Measurements from ENCODE around the gene ITIH3. TPM values are rescaled to one million over a fixed set of nuclear protein-coding genes. Genes with fewer than 3 reads are reported as not detected.

Gene ITIH3
- total RNA-seq, 1 donor from 2014 or later, result 0.16 TPM

DNA sequence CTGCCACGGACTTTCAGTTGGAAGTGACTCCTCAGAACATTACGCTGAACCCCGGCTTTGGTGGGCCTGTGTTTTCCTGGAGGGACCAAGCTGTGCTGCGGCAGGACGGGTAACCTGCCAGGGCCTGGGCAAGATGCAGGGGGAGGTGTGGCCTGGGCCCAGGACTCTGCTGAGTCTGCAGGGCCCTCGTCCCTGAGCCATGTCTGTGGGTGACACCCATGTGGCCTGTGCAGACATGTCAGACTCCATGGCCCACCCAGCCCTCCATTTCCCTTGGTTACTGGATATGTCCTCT is 4.9 kb upstream of the ITIH3 start:
- H3K4me1 Mint-ChIP-seq (ENCODE audit: low read depth, unreplicated experiment), result peaks cover 3% of the 10 kb centered on the region

GRCh38 chr3:52790337-52790736 is 4.3 kb upstream of the ITIH3 start:
- DNase-seq (ENCODE audit: low read depth) (no peak), FAIRE-seq (no peak)
- Histone ChIP-seq H2AFZ (ENCODE audit: low read depth, low read length) (no peak overlapping the region), H3K36me3 (ENCODE audit: insufficient read depth, low read length) (no peaks in the 10 kb centered on the region), H4K20me1 (ENCODE audit: insufficient read depth, low read length) (no peaks in the 10 kb centered on the region), H3K9me3 (ENCODE audit: insufficient read depth, low read depth, low read length) (no peaks in the 10 kb centered on the region), H3K27me3 (ENCODE audit: insufficient read depth, low read length) (no peaks in the 10 kb centered on the region), H3K9ac (ENCODE audit: low read length) (no peak overlapping the region), H3K4me3 (ENCODE audit: insufficient read depth, low read depth, low read length) (no peak overlapping the region), H3K27ac (ENCODE audit: low read depth, low read length) (no peak overlapping the region), H3K79me2 (ENCODE audit: insufficient read depth, low read length) (no peaks in the 10 kb centered on the region), H3K4me1 (ENCODE audit: insufficient read depth, low read length) (no peaks in the 10 kb centered on the region), H3K4me2 (ENCODE audit: low read length) (no peak overlapping the region)
- Mint-ChIP-seq H3K36me3 (ENCODE audit: low read depth, unreplicated experiment) (no peaks in the 10 kb centered on the region), H3K9me3 (ENCODE audit: unreplicated experiment) (no peaks in the 10 kb centered on the region), H3K27ac (ENCODE audit: unreplicated experiment) (no peak overlapping the region), H3K27me3 (ENCODE audit: low read depth, unreplicated experiment) (peaks cover 33% of the 10 kb centered on the region), H3K4me1 (ENCODE audit: low read depth, unreplicated experiment) (peaks cover 5% of the 10 kb centered on the region), H3K4me3 (ENCODE audit: unreplicated experiment) (no peak overlapping the region)
- TF ChIP-seq EZH2 (IDR thresholded peaks at IDR 0.05; ENCODE audit: insufficient read depth, low read length) (no peak), CTCF (IDR thresholded peaks at IDR 0.05; ENCODE audit: insufficient read depth, low read depth, low read length) (no peak)

More for the DNA sequence above, 4.9 kb upstream of the ITIH3 start:
- TF ChIP-seq EZH2 (IDR thresholded peaks at IDR 0.05; ENCODE audit: insufficient read depth, low read length), result no peak
- no peak for TF ChIP-seq CTCF (IDR thresholded peaks at IDR 0.05; ENCODE audit: insufficient read depth, low read depth, low read length)
- no peak overlapping the region for H2AFZ ChIP-seq (ENCODE audit: low read depth, low read length)
- Mint-ChIP-seq H3K27me3 (ENCODE audit: low read depth, unreplicated experiment) (peaks cover 39% of the 10 kb centered on the region), H3K9me3 (ENCODE audit: unreplicated experiment) (peaks cover 2% of the 10 kb centered on the region), H3K27ac (ENCODE audit: unreplicated experiment) (no peak overlapping the region), H3K4me3 (ENCODE audit: unreplicated experiment) (no peak overlapping the region), H3K36me3 (ENCODE audit: low read depth, unreplicated experiment) (no peaks in the 10 kb centered on the region)
- H3K79me2 ChIP-seq (ENCODE audit: insufficient read depth, low read length), result no peaks in the 10 kb centered on the region
- no peak overlapping the region for H3K4me3 ChIP-seq (ENCODE audit: insufficient read depth, low read depth, low read length)
- DNase-seq (ENCODE audit: low read depth) (no peak), FAIRE-seq (no peak)
- no peaks in the 10 kb centered on the region for H4K20me1 ChIP-seq (ENCODE audit: insufficient read depth, low read length)
- H3K36me3 ChIP-seq (ENCODE audit: insufficient read depth, low read length), result no peaks in the 10 kb centered on the region
- no peaks in the 10 kb centered on the region for H3K27me3 ChIP-seq (ENCODE audit: insufficient read depth, low read length)
- H3K27ac ChIP-seq (ENCODE audit: low read depth, low read length), result no peak overlapping the region
- no peak overlapping the region for H3K9ac ChIP-seq (ENCODE audit: low read length)
- no peaks in the 10 kb centered on the region for H3K4me1 ChIP-seq (ENCODE audit: insufficient read depth, low read length)
- no peak overlapping the region for H3K4me2 ChIP-seq (ENCODE audit: low read length)
- no peaks in the 10 kb centered on the region for H3K9me3 ChIP-seq (ENCODE audit: insufficient read depth, low read depth, low read length)

DNA sequence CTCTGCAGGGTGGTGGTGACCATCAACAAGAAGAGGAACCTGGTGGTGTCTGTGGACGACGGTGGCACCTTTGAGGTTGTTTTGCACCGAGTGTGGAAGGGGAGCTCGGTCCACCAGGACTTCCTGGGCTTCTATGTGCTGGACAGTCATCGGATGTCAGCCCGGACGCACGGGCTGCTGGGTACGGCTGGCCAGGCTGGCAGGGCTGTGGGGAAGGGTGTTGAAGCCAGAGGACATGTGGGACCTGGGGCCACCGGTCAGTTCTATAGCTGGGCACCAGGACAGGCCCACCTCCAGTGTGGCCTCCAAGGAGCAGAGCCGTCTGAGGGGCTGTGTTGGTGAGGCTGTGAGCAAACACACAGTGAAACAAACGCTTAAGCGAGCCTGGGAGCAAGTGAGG is 3.9 kb upstream of the ITIH3 start:
- Mint-ChIP-seq H3K9me3 (ENCODE audit: unreplicated experiment) (no peaks in the 10 kb centered on the region), H3K4me1 (ENCODE audit: low read depth, unreplicated experiment) (peaks cover 5% of the 10 kb centered on the region), H3K27ac (ENCODE audit: unreplicated experiment) (no peak overlapping the region), H3K36me3 (ENCODE audit: low read depth, unreplicated experiment) (no peaks in the 10 kb centered on the region), H3K4me3 (ENCODE audit: unreplicated experiment) (no peak overlapping the region), H3K27me3 (ENCODE audit: low read depth, unreplicated experiment) (peaks cover 33% of the 10 kb centered on the region)
- DNase-seq (ENCODE audit: low read depth) (no peak), FAIRE-seq (no peak)
- Histone ChIP-seq H3K27ac (ENCODE audit: low read depth, low read length) (no peak overlapping the region), H3K4me1 (ENCODE audit: insufficient read depth, low read length) (no peaks in the 10 kb centered on the region), H3K9ac (ENCODE audit: low read length) (no peak overlapping the region), H4K20me1 (ENCODE audit: insufficient read depth, low read length) (no peaks in the 10 kb centered on the region), H3K27me3 (ENCODE audit: insufficient read depth, low read length) (no peaks in the 10 kb centered on the region), H3K9me3 (ENCODE audit: insufficient read depth, low read depth, low read length) (no peaks in the 10 kb centered on the region), H3K79me2 (ENCODE audit: insufficient read depth, low read length) (no peaks in the 10 kb centered on the region), H2AFZ (ENCODE audit: low read depth, low read length) (no peak overlapping the region), H3K4me2 (ENCODE audit: low read length) (no peak overlapping the region), H3K36me3 (ENCODE audit: insufficient read depth, low read length) (no peaks in the 10 kb centered on the region), H3K4me3 (ENCODE audit: insufficient read depth, low read depth, low read length) (no peak overlapping the region)
- TF ChIP-seq EZH2 (IDR thresholded peaks at IDR 0.05; ENCODE audit: insufficient read depth, low read length), result no peak
- no peak for TF ChIP-seq CTCF (IDR thresholded peaks at IDR 0.05; ENCODE audit: insufficient read depth, low read depth, low read length)
